ENCODE measurements around the gene USHBP1. TPM values are rescaled to one million over a fixed set of nuclear protein-coding genes. Genes with fewer than 3 reads are reported as not detected.

Gene USHBP1
- total and polyA plus RNA-seq, 12 donors, result 0.71 to 23.6 (median 5.3) TPM

GRCh38 chr19:17211547-17212446 lies 52.7 kb downstream of the USHBP1 start:
- Histone ChIP-seq H3K36me3 (replicated peaks in 1 of 2) (peaks cover 0 to 48% of the 10 kb centered on the region in 2 donors), H3K4me3 (no peak overlapping the region), H3K9me3 (replicated peaks in 1 of 3) (no peaks in the 10 kb centered on the region), H3K4me1 (replicated peaks in 1 of 2) (peaks cover 5 to 14% of the 10 kb centered on the region in 2 donors), H3K27me3 (no peaks in the 10 kb centered on the region), H3K27ac (no peak overlapping the region)
- TF ChIP-seq CTCF (IDR thresholded peaks at IDR 0.05), result no peak
- WGBS, 4 donors, result 90 to 94% (median 93%) methylated on average over 15 to 58 of the region's 58 CpGs
- intact Hi-C loops (cut with DNase I), result no loop called here
- no peak for DNase-seq

DNA sequence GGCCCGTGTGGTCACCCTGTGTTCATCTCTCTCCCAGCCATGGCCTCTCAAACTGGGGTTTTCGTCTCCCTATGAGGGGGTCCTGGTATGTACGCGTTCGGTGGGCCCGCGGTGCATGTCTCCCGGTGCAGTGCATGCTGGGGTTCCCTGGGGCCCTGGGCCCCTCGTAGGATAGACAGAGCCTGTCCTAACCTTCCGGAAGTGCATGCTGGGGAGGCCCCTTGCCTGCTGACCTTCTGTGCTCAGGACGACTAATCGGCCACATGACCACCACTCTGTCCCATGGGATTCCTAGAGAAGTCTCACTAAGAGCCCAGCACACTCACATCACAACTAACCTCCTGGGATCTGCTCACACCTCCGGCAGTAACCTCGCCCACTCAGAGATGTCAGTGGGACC lies 54.2 kb downstream of the USHBP1 start:
- WGBS, 4 donors, result 80 to 86% (median 85%) methylated on average over 11 to 14 of the region's 14 CpGs
- intact Hi-C loops (cut with DNase I), result no loop called here
- DNase-seq, result no peak
- Histone ChIP-seq H3K4me1 (replicated peaks in 1 of 2) (peaks cover 5 to 7% of the 10 kb centered on the region in 2 donors), H3K27me3 (no peaks in the 10 kb centered on the region), H3K27ac (peak overlapping the region in 1 of 5 donors; percentile 22), H3K4me3 (no peak overlapping the region), H3K9me3 (replicated peaks in 1 of 3) (no peaks in the 10 kb centered on the region), H3K36me3 (replicated peaks in 1 of 2) (peaks cover 0 to 56% of the 10 kb centered on the region in 2 donors)
- TF ChIP-seq CTCF (IDR thresholded peaks at IDR 0.05), result no peak
- no peak for TF ChIP-seq POLR2A (IDR thresholded peaks at IDR 0.05)

GRCh38 chr19:17209126-17210036 lies 55.2 kb downstream of the USHBP1 start:
- no peak for TF ChIP-seq CTCF (IDR thresholded peaks at IDR 0.05)
- TF ChIP-seq POLR2A (IDR thresholded peaks at IDR 0.05), result no peak
- H3K4me1 ChIP-seq (replicated peaks in 1 of 2), result peaks cover under 1% of the 10 kb centered on the region in 2 donors
- no peaks in the 10 kb centered on the region for H3K27me3 ChIP-seq
- no peaks in the 10 kb centered on the region for H3K9me3 ChIP-seq (replicated peaks in 1 of 3)
- peak in 1 of 7 donors; percentile 28 for DNase-seq
- intact Hi-C loops (cut with DNase I), result loop anchor here in 1 of 2 donors (10.0 kb wide), 1 partner anchor 75 kb away; the partner anchor contains the start of gene ANKLE1
- 65 to 80% (median 75%) methylated on average over 19 to 28 of the region's 28 CpGs for WGBS, 4 donors
- no peak overlapping the region for H3K27ac ChIP-seq
- peaks cover 0 to 56% of the 10 kb centered on the region in 2 donors for H3K36me3 ChIP-seq (replicated peaks in 1 of 2)
- H3K4me3 ChIP-seq, result no peak overlapping the region
